Mesenchymal stem cell (in vitro differentiated cells and primary cell): ENCODE results near the gene NPAS2.

Experiments
- DNase-seq: peaks from one replicate; pipeline ENCODE4 v3.0.0-alpha.2; 2013
- H2AFZ ChIP-seq: one replicate; pipeline ENCODE4 v1.6.1; 2013; ENCODE audit warnings: low read depth, mild to moderate bottlenecking, control low read depth, inconsistent platforms, low read length, moderate library complexity
- H2AK5ac ChIP-seq: 2 replicates; pipeline ENCODE4 v1.6.1; 2013; ENCODE audit warnings: low read length, moderate library complexity, mild to moderate bottlenecking, inconsistent platforms; ENCODE audit not compliant: severe bottlenecking
- H2BK120ac ChIP-seq: one replicate; pipeline ENCODE4 v1.6.1; 2013; ENCODE audit warnings: low read depth, mild to moderate bottlenecking, inconsistent platforms, low read length, moderate library complexity
- H2BK12ac ChIP-seq, 2 experiments: one replicate each; pipeline ENCODE4 v1.6.1; 2013; ENCODE audit warnings: inconsistent platforms in 2 of 2, low read length in 2 of 2, mild to moderate bottlenecking in 2 of 2, moderate library complexity in 2 of 2, control low read depth in 1 of 2
- H2BK15ac ChIP-seq: one replicate; pipeline ENCODE4 v1.6.1; 2013; ENCODE audit warnings: mild to moderate bottlenecking, low read depth, inconsistent platforms; ENCODE audit not compliant: poor library complexity, severe bottlenecking
- H2BK5ac ChIP-seq: 2 replicates; pipeline ENCODE4 v1.6.1; 2013; ENCODE audit warnings: low read depth, mild to moderate bottlenecking, low read length, control low read depth, inconsistent platforms; ENCODE audit not compliant: poor library complexity, severe bottlenecking
- H3K14ac ChIP-seq, 2 experiments: one replicate each; pipeline ENCODE4 v1.6.1; 2013; ENCODE audit warnings: inconsistent platforms in 2 of 2, low read length in 2 of 2, control low read depth in 1 of 2, mild to moderate bottlenecking in 1 of 2, moderate library complexity in 1 of 2
- H3K18ac ChIP-seq, 2 experiments: one replicate each; pipeline ENCODE4 v1.6.1; 2013; ENCODE audit warnings: inconsistent platforms in 2 of 2, low read length in 2 of 2, control low read depth in 1 of 2, low read depth in 1 of 2, mild to moderate bottlenecking in 1 of 2
- H3K23ac ChIP-seq, 2 experiments: one replicate each; pipeline ENCODE4 v1.6.1; 2013; ENCODE audit warnings: inconsistent platforms in 2 of 2, low read length in 2 of 2, mild to moderate bottlenecking in 2 of 2, moderate library complexity in 2 of 2, control low read depth in 1 of 2
- H3K27ac ChIP-seq: 2 replicates; pipeline ENCODE4 v1.5.1; 2013; ENCODE audit warnings: mild to moderate bottlenecking, moderate library complexity, low read length, control low read depth, inconsistent platforms; ENCODE audit not compliant: poor library complexity, severe bottlenecking
- H3K27me3 ChIP-seq, 2 experiments: 2 replicates each; pipeline versions ENCODE4 v1.6.1 to v1.7.0; 2013; ENCODE audit warnings: low read length in 2 of 2, mild to moderate bottlenecking in 2 of 2, moderate library complexity in 2 of 2, control low read depth in 1 of 2, inconsistent platforms in 1 of 2; ENCODE audit not compliant: control insufficient read depth in 1 of 2, insufficient read depth in 1 of 2
- H3K36me3 ChIP-seq, 2 experiments: 2 replicates each; pipeline versions ENCODE4 v1.6.1 to v1.7.0; 2013; ENCODE audit warnings: low read length in 2 of 2, control low read depth in 1 of 2, inconsistent platforms in 1 of 2, low read depth in 1 of 2, mild to moderate bottlenecking in 1 of 2; ENCODE audit not compliant: insufficient read depth in 2 of 2, control insufficient read depth in 1 of 2
- H3K4ac ChIP-seq, 2 experiments: one replicate each; pipeline ENCODE4 v1.6.1; 2013; ENCODE audit warnings: inconsistent platforms in 2 of 2, low read length in 2 of 2, mild to moderate bottlenecking in 2 of 2, moderate library complexity in 2 of 2, control low read depth in 1 of 2, low read depth in 1 of 2
- H3K4me1 ChIP-seq: 2 replicates; pipeline ENCODE4 v1.6.1; 2013; ENCODE audit warnings: low read depth, low read length, control low read depth; ENCODE audit not compliant: control insufficient read depth, insufficient read depth
- H3K4me2 ChIP-seq: 2 replicates; pipeline ENCODE4 v1.6.1; 2013; ENCODE audit warnings: low read length, mild to moderate bottlenecking, inconsistent platforms; ENCODE audit not compliant: poor library complexity, severe bottlenecking
- H3K4me3 ChIP-seq, 2 experiments: 2 replicates each; pipeline versions ENCODE4 v1.5.1 to v1.7.0; 2013; ENCODE audit warnings: low read length in 2 of 2, mild to moderate bottlenecking in 2 of 2, control low read depth in 1 of 2, low read depth in 1 of 2; ENCODE audit not compliant: insufficient read depth in 1 of 2
- H3K79me1 ChIP-seq: replicated peaks from 2 replicates; pipeline ENCODE4 v1.6.1; 2013; ENCODE audit warnings: mild to moderate bottlenecking, control low read depth, low read length, inconsistent platforms; ENCODE audit not compliant: poor library complexity, severe bottlenecking
- H3K9ac ChIP-seq: 2 replicates; pipeline ENCODE4 v1.7.0; 2013; ENCODE audit warnings: mild to moderate bottlenecking, low read length, moderate library complexity
- H3K9me3 ChIP-seq: 2 replicates; pipeline ENCODE4 v1.7.0; 2013; ENCODE audit warnings: mild to moderate bottlenecking, low read length; ENCODE audit not compliant: control insufficient read depth
- H4K8ac ChIP-seq: one replicate; pipeline ENCODE4 v1.6.1; 2013; ENCODE audit warnings: inconsistent platforms, mild to moderate bottlenecking, low read length, moderate library complexity
- H4K91ac ChIP-seq: one replicate; pipeline ENCODE4 v1.6.1; 2013; ENCODE audit warnings: mild to moderate bottlenecking, low read length, inconsistent platforms
- WGBS: methylation state at CpG from one replicate; pipeline ENCODE4 v1.1.7; 2013; ENCODE audit warnings: mixed read lengths; 5-methylcytosine and 5-hydroxymethylcytosine counted together

NPAS2 gene

GRCh38 chr2:100784681-100785080, 35.3 kb upstream of the NPAS2 start:
- H2BK120ac ChIP-seq, result no peak overlapping the region
- no peak overlapping the region for H2AFZ ChIP-seq
- no peak overlapping the region for H3K14ac ChIP-seq
- H3K23ac ChIP-seq, result no peak overlapping the region
- 84% methylated on average over 8 of the region's 8 CpGs for WGBS
- H3K4me3 ChIP-seq, result no peak overlapping the region
- H3K4me2 ChIP-seq, result no peak overlapping the region
- H3K36me3 ChIP-seq, result no peaks in the 10 kb centered on the region
- H3K27me3 ChIP-seq, result no peaks in the 10 kb centered on the region
- H3K9me3 ChIP-seq, result no peaks in the 10 kb centered on the region
- no peak overlapping the region for H2AK5ac ChIP-seq
- H3K79me1 ChIP-seq, result no peaks in the 10 kb centered on the region
- no peak overlapping the region for H2BK15ac ChIP-seq
- peaks cover 11% of the 10 kb centered on the region for H3K4me1 ChIP-seq
- H3K18ac ChIP-seq, result no peak overlapping the region
- no peak overlapping the region for H3K9ac ChIP-seq
- H2BK12ac ChIP-seq, result no peak overlapping the region
- DNase-seq, result no peak
- H4K91ac ChIP-seq, result no peak overlapping the region
- no peak overlapping the region for H3K4ac ChIP-seq
- no peak overlapping the region for H3K27ac ChIP-seq
- no peak overlapping the region for H4K8ac ChIP-seq
- H2BK5ac ChIP-seq, result no peak overlapping the region

GRCh38 chr2:100785626-100786296, 34.2 kb upstream of the NPAS2 start:
- H4K91ac ChIP-seq, result no peak overlapping the region
- H3K23ac ChIP-seq, result no peak overlapping the region
- no peak overlapping the region for H2BK120ac ChIP-seq
- H3K4me1 ChIP-seq, result peaks cover 11% of the 10 kb centered on the region
- no peak overlapping the region for H3K4me3 ChIP-seq
- no peak overlapping the region for H3K4me2 ChIP-seq
- no peaks in the 10 kb centered on the region for H3K9me3 ChIP-seq
- H3K9ac ChIP-seq, result no peak overlapping the region
- peak overlapping the region in 1 of 2 experiments; percentile 63 for H2BK12ac ChIP-seq
- WGBS, result 94% methylated on average over 10 of the region's 10 CpGs
- H3K18ac ChIP-seq, result peak overlapping the region in 1 of 2 experiments; percentile 40
- no peak overlapping the region for H4K8ac ChIP-seq
- H2BK5ac ChIP-seq, result no peak overlapping the region
- no peak overlapping the region for H2AFZ ChIP-seq
- H3K27ac ChIP-seq, result no peak overlapping the region
- no peaks in the 10 kb centered on the region for H3K27me3 ChIP-seq
- H2AK5ac ChIP-seq, result no peak overlapping the region
- H3K14ac ChIP-seq, result peak overlapping the region in 1 of 2 experiments; percentile 32
- H3K4ac ChIP-seq, result no peak overlapping the region
- H3K36me3 ChIP-seq, result no peaks in the 10 kb centered on the region
- DNase-seq, result no peak
- no peak overlapping the region for H2BK15ac ChIP-seq
- no peaks in the 10 kb centered on the region for H3K79me1 ChIP-seq

DNA sequence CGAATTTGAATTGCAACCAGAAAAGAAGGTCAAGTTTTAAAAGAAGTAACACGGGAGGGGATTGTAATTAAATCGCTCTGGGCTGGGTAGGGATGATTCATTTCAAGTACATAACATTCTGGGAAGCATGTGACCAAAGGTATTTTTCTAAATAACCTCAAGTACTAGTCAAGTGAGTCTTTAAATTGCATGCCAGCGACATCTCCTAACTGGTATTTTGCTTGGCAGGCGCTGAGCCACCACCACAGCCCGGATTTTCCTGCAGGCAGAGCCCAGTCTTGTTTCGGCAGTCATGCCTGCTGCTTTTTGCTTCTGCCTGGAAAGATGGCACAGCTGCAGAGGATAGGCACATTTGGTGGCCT, 33.7 kb upstream of the NPAS2 start:
- Histone ChIP-seq H2AK5ac (no peak overlapping the region), H2BK5ac (no peak overlapping the region), H2BK15ac (no peak overlapping the region), H4K91ac (no peak overlapping the region), H3K18ac (peak overlapping the region in 1 of 2 experiments; percentile 50), H3K4me3 (no peak overlapping the region), H3K14ac (peak overlapping the region in 1 of 2 experiments; percentile 68), H2AFZ (no peak overlapping the region), H3K9ac (no peak overlapping the region), H3K23ac (no peak overlapping the region), H3K4ac (no peak overlapping the region), H3K27me3 (no peaks in the 10 kb centered on the region), H2BK12ac (peak overlapping the region in 1 of 2 experiments; percentile 71), H3K4me2 (no peak overlapping the region), H3K4me1 (peaks cover 11% of the 10 kb centered on the region), H4K8ac (no peak overlapping the region), H3K9me3 (no peaks in the 10 kb centered on the region), H2BK120ac (no peak overlapping the region), H3K36me3 (no peaks in the 10 kb centered on the region), H3K27ac (no peak overlapping the region), H3K79me1 (no peaks in the 10 kb centered on the region)
- DNase-seq, result peak; percentile 34
- WGBS, result 62% methylated on average over 7 of the region's 7 CpGs

- Histone ChIP-seq H3K9me3 (no peaks in the 10 kb centered on the region), H3K4ac (peak overlapping the region in 1 of 2 experiments; percentile 22), H3K4me1 (peaks cover 11% of the 10 kb centered on the region), H3K4me2 (no peak overlapping the region), H2BK15ac (no peak overlapping the region), H2AFZ (no peak overlapping the region), H3K4me3 (no peak overlapping the region), H2BK12ac (peak overlapping the region in 1 of 2 experiments; percentile 70), H2AK5ac (peak overlapping the region; percentile 81), H4K8ac (no peak overlapping the region), H3K27ac (no peak overlapping the region), H2BK120ac (no peak overlapping the region), H4K91ac (no peak overlapping the region), H3K27me3 (peaks cover 0 to 7% of the 10 kb centered on the region in 2 experiments), H3K23ac (no peak overlapping the region), H3K18ac (no peak overlapping the region), H3K9ac (no peak overlapping the region), H2BK5ac (no peak overlapping the region), H3K36me3 (no peaks in the 10 kb centered on the region), H3K14ac (peak overlapping the region in 1 of 2 experiments; percentile 55), H3K79me1 (no peaks in the 10 kb centered on the region)
- 100% methylated on average over 2 of the region's 2 CpGs for WGBS
- DNase-seq, result no peak
These were observed 33.0 kb upstream of the NPAS2 start for GRCh38 chr2:100786985-100787384.
